HepG2 (cell line): Measurements from ENCODE around the gene COQ8A.

Experiments used
- CTCF ChIP-seq: sonication (generic); formaldehyde crosslinking; IDR thresholded peaks from 2 replicates; pipeline ENCODE4 v1.5.0; 2020; ENCODE audit warnings: mild to moderate bottlenecking, missing genetic modification reagents, moderate library complexity
- EZH2 ChIP-seq: conservative IDR thresholded peaks from 2 replicates; pipeline ENCODE4 v1.6.1; 2012; ENCODE audit warnings: mild to moderate bottlenecking, low read depth, low read length, moderate library complexity
- HNF1A ChIP-seq, 2 experiments: sonication (generic) in 1 of 2; formaldehyde crosslinking in 1 of 2; IDR thresholded peaks; 2 replicates each; pipeline versions ENCODE4 v1.4.0 to v1.6.1; 2016 to 2020; ENCODE audit warnings: borderline replicate concordance in 1 of 2, low read depth in 1 of 2, mild to moderate bottlenecking in 1 of 2, missing genetic modification reagents in 1 of 2
- HOXA5 ChIP-seq: sonication (generic); formaldehyde crosslinking; IDR thresholded peaks from 2 replicates; pipeline ENCODE4 v1.4.0; 2020; ENCODE audit warnings: missing genetic modification reagents
- ZNF335 ChIP-seq: sonication (generic); formaldehyde crosslinking; IDR thresholded peaks from 2 replicates; pipeline ENCODE4 v1.4.0; 2020; ENCODE audit warnings: missing genetic modification reagents

- TF ChIP-seq ZNF335 (no peak), HNF1A (IDR thresholded peaks at IDR 0.05; ENCODE audit: low read depth) (no peak), HNF1A (CRISPR knock-in tag; IDR thresholded peaks at IDR 0.05; ENCODE audit: borderline replicate concordance) (no peak), HOXA5 (no peak), CTCF (CRISPR knock-in tag) (no peak), EZH2 (no peak)
Measured at GRCh38 chr1:226957714-226958113, 17.6 kb downstream of the COQ8A start.
